Peyer's patch (tissue), 4 donors: ENCODE results near the gene SMARCA2. TPM values are rescaled to one million over a fixed set of nuclear protein-coding genes. Genes with fewer than 3 reads are reported as not detected.

ENCODE experiments used
- DNase-seq, 3 donors: peaks; one replicate each; pipeline ENCODE4 v3.0.0-alpha.2; 2017 to 2019
- H3K27ac ChIP-seq, 4 donors: fragments of 200-600 bp; sonication (generic); one replicate each; pipeline ENCODE4 v1.5.1; 2016 to 2019
- H3K27me3 ChIP-seq, 2 donors: fragments of 200-600 bp; sonication (generic); one replicate each; pipeline ENCODE4 v1.5.1; 2019
- H3K36me3 ChIP-seq, 3 donors: fragments of 200-600 bp; sonication (generic); one replicate each; pipeline ENCODE4 v1.5.1; 2016 to 2019
- H3K4me1 ChIP-seq, 4 donors: fragments of 200-600 bp; sonication (generic); one replicate each; pipeline ENCODE4 v1.5.1; 2016 to 2019
- H3K4me3 ChIP-seq, 4 donors: fragments of 200-600 bp; sonication (generic); 1 replicate in 3 of 4; 2 replicates in 1 of 4; pipeline ENCODE4 v1.5.1; 2016 to 2019; ENCODE audit warnings: mild to moderate bottlenecking in 1 of 4
- H3K9me3 ChIP-seq, 4 donors: fragments of 200-600 bp; sonication (generic); one replicate each; pipeline ENCODE4 v1.5.1; 2016 to 2019; ENCODE audit warnings: mild to moderate bottlenecking in 1 of 4
- POLR2A ChIP-seq, 2 donors: fragments of 450-650 bp; IDR thresholded peaks; one replicate each; pipeline ENCODE4 v1.5.1; 2017; ENCODE audit warnings: antibody characterized with exemption in 2 of 2, mild to moderate bottlenecking in 2 of 2, moderate library complexity in 2 of 2
- total RNA-seq, 4 donors: library from RNA; depleted of rRNA; stranded (reverse); fragments of >200 nt; gene quantifications; one replicate each; pipeline ENCODE4 v1.1.0, GENCODE V29; 2016
- TF ChIP-seq, protein P1 (sequence below), 6 experiments: fragments of 450-650 bp in 4 of 6; fragments of 200-600 bp in 2 of 6; sonication (generic) in 1 of 6; IDR thresholded peaks; one replicate each; pipeline ENCODE4 v1.5.1; 2017 to 2019; ENCODE audit warnings: antibody characterized with exemption in 6 of 6, mild to moderate bottlenecking in 3 of 6, moderate library complexity in 1 of 6

The SMARCA2 gene
- total RNA-seq, 4 donors from 2014 or later = 93.7 to 297 (median 113) TPM

- no peak for DNase-seq
- H3K27ac ChIP-seq = no peak overlapping the region
- no peaks in the 10 kb centered on the region for H3K9me3 ChIP-seq
- H3K36me3 ChIP-seq = no peaks in the 10 kb centered on the region
- H3K27me3 ChIP-seq = no peaks in the 10 kb centered on the region
- TF ChIP-seq POLR2A (IDR thresholded peaks at IDR 0.05) = no peak
- TF ChIP-seq, protein P1, sequence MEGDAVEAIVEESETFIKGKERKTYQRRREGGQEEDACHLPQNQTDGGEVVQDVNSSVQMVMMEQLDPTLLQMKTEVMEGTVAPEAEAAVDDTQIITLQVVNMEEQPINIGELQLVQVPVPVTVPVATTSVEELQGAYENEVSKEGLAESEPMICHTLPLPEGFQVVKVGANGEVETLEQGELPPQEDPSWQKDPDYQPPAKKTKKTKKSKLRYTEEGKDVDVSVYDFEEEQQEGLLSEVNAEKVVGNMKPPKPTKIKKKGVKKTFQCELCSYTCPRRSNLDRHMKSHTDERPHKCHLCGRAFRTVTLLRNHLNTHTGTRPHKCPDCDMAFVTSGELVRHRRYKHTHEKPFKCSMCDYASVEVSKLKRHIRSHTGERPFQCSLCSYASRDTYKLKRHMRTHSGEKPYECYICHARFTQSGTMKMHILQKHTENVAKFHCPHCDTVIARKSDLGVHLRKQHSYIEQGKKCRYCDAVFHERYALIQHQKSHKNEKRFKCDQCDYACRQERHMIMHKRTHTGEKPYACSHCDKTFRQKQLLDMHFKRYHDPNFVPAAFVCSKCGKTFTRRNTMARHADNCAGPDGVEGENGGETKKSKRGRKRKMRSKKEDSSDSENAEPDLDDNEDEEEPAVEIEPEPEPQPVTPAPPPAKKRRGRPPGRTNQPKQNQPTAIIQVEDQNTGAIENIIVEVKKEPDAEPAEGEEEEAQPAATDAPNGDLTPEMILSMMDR (IDR thresholded peaks at IDR 0.05) = no peak
- no peaks in the 10 kb centered on the region for H3K4me1 ChIP-seq
- H3K4me3 ChIP-seq = no peak overlapping the region
Observed at GRCh38 chr9:2209400-2209799, 194.3 kb downstream of the SMARCA2 start.

DNA sequence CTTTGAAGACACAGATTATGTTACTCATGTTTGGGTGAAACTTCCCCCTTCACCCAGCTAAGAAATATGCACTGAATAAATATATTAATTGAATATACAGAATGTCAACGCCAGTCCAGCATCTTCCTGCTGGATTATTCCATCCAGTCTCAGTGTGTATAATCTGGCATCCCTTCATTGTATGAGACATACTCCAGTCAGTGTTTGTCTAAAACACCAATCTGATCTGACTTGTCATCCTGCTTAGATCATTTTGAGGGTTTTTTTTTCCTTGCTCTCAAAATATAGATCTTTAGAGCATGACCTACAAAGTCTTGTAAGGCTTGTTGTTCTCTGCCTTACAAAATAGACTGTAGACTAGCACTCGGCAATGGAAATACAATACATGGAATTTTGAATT is 195.1 kb downstream of the SMARCA2 start:
- no peak for DNase-seq
- no peak overlapping the region for H3K4me3 ChIP-seq
- no peaks in the 10 kb centered on the region for H3K9me3 ChIP-seq

DNA sequence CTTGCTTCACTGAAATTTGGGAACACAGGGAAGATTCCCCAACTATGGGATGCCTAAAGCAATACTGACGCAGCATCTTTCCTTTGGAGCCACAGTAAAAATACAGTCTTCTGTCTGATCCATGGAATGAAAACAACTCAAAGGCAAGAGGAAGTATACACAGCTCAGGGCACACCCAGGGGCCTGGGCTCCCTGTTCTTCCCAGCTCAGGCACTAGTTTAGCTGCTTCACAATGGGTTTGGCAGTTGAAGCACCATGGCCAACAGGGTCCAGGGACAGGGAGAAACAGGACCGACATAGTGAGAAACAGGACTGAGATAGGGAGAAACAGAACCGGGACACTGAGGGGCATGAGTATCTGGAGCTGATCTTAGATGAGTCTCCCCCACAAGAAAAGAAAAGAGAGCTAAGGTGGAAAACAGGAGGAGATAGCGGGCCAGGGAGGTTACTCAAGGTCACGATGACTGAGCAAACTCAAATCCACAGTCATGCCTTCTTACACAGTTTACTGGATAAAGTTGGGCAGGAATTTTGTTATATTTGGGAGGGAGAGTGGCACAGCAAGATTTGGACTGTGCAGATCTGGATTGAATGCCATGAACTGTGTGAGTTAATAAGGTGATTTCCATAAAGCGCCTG is 198.8 kb downstream of the SMARCA2 start:
- Histone ChIP-seq H3K27ac (no peak overlapping the region), H3K4me3 (no peak overlapping the region), H3K36me3 (no peaks in the 10 kb centered on the region), H3K4me1 (no peaks in the 10 kb centered on the region), H3K9me3 (no peaks in the 10 kb centered on the region), H3K27me3 (no peaks in the 10 kb centered on the region)
- TF ChIP-seq, protein P1 (IDR thresholded peaks at IDR 0.05) = no peak
- TF ChIP-seq POLR2A (IDR thresholded peaks at IDR 0.05) = no peak
- DNase-seq = no peak

More for the DNA sequence above, 195.1 kb downstream of the SMARCA2 start:
- Histone ChIP-seq H3K27ac (no peak overlapping the region), H3K36me3 (no peaks in the 10 kb centered on the region), H3K27me3 (no peaks in the 10 kb centered on the region), H3K4me1 (no peaks in the 10 kb centered on the region)
- no peak for TF ChIP-seq POLR2A (IDR thresholded peaks at IDR 0.05)
- TF ChIP-seq, protein P1 (IDR thresholded peaks at IDR 0.05) = no peak

DNA sequence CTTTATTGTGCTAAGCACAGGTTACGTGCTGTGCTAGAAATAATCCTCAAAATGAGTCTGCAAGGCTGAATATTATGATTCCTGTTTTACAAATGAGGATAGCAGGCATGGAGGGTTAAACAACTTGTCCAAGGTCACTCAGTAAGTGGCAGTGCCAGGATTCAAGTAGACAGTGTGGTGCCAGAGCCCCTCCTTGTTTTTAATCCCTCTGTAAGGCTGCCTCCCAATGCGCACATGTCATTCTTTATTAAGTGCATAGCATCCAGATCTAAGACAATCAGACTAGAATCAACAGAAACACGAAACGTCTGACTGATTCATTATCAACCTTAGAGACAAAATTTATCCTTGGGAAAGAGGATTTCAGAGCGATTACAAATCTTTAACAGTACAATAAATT is 199.6 kb downstream of the SMARCA2 start:
- H3K36me3 ChIP-seq = no peaks in the 10 kb centered on the region
- DNase-seq = no peak
- no peak overlapping the region for H3K27ac ChIP-seq
- no peak overlapping the region for H3K4me3 ChIP-seq
- H3K27me3 ChIP-seq = no peaks in the 10 kb centered on the region
- no peak for TF ChIP-seq POLR2A (IDR thresholded peaks at IDR 0.05)
- TF ChIP-seq, protein P1 (IDR thresholded peaks at IDR 0.05) = no peak
- no peaks in the 10 kb centered on the region for H3K4me1 ChIP-seq
- H3K9me3 ChIP-seq = no peaks in the 10 kb centered on the region

- TF ChIP-seq, protein P1 (IDR thresholded peaks at IDR 0.05) = no peak
- TF ChIP-seq POLR2A (IDR thresholded peaks at IDR 0.05) = no peak
- Histone ChIP-seq H3K27ac (no peak overlapping the region), H3K4me1 (no peaks in the 10 kb centered on the region), H3K4me3 (no peak overlapping the region), H3K27me3 (no peaks in the 10 kb centered on the region), H3K36me3 (no peaks in the 10 kb centered on the region), H3K9me3 (no peaks in the 10 kb centered on the region)
- no peak for DNase-seq
Observed at GRCh38 chr9:2215921-2216441, 200.8 kb downstream of the SMARCA2 start.
